ENCODE data around the gene NEO1.

DNA sequence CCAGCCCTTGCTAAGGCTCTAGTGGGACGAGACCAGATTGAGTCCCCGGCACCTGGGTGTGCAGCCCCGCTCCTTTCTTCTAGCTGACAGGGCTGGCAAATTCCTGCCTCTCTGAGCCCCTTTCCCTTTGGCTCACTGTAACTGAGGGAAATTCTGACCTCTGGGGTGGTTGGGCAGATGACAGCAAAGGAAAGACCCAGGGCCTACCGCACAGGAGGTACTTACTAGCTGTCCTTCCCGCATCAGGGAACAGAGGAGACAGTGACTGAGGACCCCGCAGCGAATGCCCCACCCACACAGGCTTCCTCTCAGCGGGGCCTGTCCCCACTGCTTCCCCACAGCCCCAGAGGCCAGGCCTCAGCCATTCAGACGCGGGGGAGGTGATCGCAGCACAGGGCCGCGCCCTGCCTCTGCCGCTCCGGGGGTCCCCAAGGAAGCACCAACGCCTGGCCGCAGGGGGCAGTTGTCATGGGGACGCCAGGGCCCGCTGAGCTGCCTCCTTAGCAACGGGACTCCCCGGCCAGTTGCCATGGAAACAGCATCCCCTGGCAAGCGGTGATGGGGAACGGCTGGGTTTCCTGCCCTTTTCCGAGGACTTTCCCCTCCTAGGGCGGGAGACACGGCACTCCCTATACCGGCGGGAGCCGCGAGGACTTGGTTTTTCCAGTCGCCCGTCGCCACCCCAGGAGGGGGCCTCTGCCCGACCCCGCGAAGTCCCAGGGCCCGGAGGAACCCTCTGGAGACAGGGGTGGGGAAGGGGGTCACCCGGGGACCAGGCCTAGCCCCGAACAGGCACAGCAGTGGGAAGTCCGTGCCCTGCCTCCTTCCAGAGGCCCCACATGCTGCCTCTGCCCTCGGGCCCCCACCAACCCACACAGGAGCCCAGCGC is 266.4 kb downstream of the NEO1 start:
- TF ChIP-seq POLR2AphosphoS5 (IDR thresholded peaks at IDR 0.05; ENCODE audit: borderline replicate concordance, low read depth, low read length), result no peak
- no peak for TF ChIP-seq EZH2 (IDR thresholded peaks at IDR 0.05)

Measured in SK-N-MC (cell line).